ENCODE measurements around the gene PAFAH1B1.
A peak's percentile ranks its signal among the peaks of the same experiment; 100 is the strongest.

PAFAH1B1 gene

DNA sequence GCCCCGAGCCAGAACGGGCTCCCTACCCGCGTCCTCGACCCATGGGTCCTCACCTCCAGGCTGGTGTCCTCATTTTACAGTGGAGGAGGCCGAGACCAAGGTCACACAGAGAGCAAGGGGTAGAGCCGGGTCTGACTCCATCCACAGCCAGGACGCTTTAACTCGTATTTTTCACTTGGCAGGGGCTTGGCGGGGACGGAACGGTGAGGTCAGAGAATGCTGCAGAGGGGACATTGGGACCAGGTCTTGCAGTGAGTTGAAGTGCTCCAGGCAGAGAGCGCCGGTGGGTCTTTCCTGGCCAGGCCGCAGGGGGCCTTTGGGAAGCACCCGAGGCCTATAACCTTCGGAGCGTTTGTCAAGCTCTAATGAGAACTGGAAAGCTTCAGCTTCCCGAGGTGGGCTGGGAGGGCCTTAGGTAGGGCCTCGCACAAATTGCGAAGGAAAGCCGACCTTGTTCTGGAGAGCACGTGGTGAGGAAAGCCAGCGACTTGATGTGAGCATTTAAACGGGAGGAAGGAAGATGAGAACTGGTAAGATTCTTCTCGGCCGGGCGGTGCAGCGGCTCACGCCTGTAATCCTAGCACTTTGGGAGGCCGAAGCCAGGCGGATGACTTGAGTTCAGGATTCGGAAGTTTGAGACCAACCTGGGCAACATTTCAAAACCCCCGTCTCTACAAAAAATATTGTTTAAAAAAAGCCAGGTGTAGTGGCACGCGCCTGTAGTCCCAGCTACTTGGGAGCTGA lies 119.0 kb downstream of the PAFAH1B1 start:
- no peak for DNase-seq (ENCODE audit: low read depth, low spot score)
- ChIA-PET CTCF (no interaction called here), POLR2A (no interaction called here)
- TF ChIP-seq, protein P1, sequence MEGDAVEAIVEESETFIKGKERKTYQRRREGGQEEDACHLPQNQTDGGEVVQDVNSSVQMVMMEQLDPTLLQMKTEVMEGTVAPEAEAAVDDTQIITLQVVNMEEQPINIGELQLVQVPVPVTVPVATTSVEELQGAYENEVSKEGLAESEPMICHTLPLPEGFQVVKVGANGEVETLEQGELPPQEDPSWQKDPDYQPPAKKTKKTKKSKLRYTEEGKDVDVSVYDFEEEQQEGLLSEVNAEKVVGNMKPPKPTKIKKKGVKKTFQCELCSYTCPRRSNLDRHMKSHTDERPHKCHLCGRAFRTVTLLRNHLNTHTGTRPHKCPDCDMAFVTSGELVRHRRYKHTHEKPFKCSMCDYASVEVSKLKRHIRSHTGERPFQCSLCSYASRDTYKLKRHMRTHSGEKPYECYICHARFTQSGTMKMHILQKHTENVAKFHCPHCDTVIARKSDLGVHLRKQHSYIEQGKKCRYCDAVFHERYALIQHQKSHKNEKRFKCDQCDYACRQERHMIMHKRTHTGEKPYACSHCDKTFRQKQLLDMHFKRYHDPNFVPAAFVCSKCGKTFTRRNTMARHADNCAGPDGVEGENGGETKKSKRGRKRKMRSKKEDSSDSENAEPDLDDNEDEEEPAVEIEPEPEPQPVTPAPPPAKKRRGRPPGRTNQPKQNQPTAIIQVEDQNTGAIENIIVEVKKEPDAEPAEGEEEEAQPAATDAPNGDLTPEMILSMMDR (IDR thresholded peaks at IDR 0.05; ENCODE audit: insufficient read depth, low read length, missing control alignments) = no peak
- peak overlapping the region; percentile 74 for H3K4me3 ChIP-seq (ENCODE audit: low read depth, low read length)

DNA sequence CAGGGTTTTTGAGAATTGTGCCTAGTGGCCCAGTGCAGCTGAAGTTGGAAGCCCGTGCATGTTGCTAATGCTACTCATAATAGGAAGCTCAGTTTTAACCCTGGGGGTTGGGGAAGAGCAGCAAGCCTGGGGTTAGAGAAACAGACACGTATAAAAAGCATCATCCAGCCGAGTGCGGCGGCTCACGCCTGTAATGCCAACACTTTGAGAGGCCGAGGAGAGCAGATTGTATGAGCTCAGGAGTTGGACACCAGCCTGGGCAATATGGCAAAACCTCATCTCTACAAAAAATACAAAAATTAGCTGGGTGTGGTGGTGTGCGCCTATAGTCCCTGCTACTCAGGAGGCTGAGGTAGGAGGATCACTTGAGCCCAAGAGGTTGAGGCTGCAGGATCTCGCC lies 120.4 kb downstream of the PAFAH1B1 start:
- CTCF ChIA-PET = no interaction called here
- no peak for DNase-seq (ENCODE audit: low read depth, low spot score)
- POLR2A ChIA-PET = interaction anchor here (0.7 kb wide), 1 partner anchor 74 kb away, joined by 3 read pairs; no protein-coding TSS in a partner anchor
- TF ChIP-seq, protein P1 (IDR thresholded peaks at IDR 0.05; ENCODE audit: insufficient read depth, low read length, missing control alignments) = no peak
- H3K4me3 ChIP-seq (ENCODE audit: low read depth, low read length) = no peak overlapping the region

DNA sequence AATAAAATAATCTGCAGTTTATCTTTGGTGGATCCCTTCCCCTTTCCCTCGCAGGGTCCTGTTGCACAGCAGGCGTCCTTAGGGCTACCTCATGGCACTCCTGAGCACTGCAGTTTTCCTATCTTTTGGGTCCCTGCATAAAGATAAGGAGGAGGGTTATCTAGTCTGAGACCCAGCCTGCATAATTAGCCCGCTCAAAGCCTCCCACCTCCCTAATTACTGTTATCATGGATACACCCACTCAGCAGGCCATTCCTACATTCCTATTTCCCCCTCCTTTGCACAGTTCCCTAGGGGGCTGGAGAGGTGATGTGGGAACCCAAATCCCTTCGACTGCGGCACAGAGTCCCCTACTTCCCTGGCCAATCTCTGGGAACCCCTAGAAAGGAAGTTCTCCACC lies 123.2 kb downstream of the PAFAH1B1 start:
- ChIA-PET CTCF (no interaction called here), POLR2A (no interaction called here)
- no peak overlapping the region for H3K4me3 ChIP-seq (ENCODE audit: low read depth, low read length)
- no peak for DNase-seq (ENCODE audit: low read depth, low spot score)
- TF ChIP-seq, protein P1 (IDR thresholded peaks at IDR 0.05; ENCODE audit: insufficient read depth, low read length, missing control alignments) = no peak

DNA sequence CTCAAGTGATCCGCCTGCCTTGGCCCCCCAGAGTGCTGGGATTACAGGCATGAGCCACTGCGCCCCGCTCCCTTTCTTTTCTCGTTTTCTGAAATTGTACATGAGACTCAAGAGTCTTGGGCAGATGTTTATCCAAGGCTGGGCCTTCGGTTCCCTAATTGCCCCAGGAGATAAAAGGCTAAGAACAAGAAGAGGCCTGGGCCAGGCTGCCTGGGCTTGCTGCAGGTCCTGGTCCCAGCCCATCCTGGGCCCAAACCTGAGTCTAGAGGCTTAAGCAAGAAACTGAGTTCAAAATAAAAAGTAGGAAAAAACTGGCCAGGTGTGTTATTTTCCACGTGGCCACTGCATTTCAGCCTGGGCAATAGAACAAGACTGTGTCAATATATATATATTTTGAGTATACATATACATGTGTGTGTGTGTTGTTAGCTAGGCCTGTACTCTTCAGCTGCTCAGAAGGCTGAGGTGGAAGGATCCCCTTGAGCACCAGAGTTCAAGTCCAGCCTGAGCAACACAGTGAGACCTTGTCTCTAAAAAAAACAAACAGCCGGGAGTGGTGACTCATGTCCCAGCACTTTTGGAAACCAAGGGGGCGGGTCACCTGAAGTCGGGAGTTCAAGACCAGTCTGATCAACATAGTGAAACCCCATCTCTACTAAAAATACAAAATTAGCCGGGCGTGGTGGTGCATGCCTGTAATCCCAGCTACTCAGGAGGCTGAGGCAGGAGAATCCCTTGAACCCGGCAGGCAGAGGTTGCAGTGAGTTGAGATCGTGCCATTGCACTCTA lies 124.9 kb downstream of the PAFAH1B1 start:
- no peak overlapping the region for H3K4me3 ChIP-seq (ENCODE audit: low read depth, low read length)
- POLR2A ChIA-PET = no interaction called here
- no peak for DNase-seq (ENCODE audit: low read depth, low spot score)
- CTCF ChIA-PET = no interaction called here
- TF ChIP-seq, protein P1 (IDR thresholded peaks at IDR 0.05; ENCODE audit: insufficient read depth, low read length, missing control alignments) = no peak

DNA sequence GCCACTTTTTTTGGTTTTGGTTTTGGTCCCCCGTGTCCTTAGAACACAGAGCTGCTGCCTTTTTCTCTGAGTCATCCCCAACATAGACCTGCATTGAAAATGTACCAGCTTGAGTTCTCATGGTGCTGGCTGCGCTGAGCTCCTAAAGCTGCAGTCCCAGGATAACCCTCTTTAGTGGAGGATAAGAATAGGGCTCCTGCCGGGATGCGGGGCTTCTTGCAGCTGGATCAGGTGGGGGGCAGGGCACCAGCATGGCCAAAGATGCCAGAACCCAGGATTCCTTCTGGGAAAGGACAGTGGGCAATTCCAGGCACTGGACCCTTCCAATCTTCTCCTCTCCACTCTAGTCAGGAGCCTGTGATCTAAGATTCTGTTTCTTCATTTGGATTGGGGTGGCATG lies 126.4 kb downstream of the PAFAH1B1 start:
- ChIA-PET CTCF (no interaction called here), POLR2A (no interaction called here)
- no peak for DNase-seq (ENCODE audit: low read depth, low spot score)
- no peak overlapping the region for H3K4me3 ChIP-seq (ENCODE audit: low read depth, low read length)
- TF ChIP-seq, protein P1 (IDR thresholded peaks at IDR 0.05; ENCODE audit: insufficient read depth, low read length, missing control alignments) = no peak

DNA sequence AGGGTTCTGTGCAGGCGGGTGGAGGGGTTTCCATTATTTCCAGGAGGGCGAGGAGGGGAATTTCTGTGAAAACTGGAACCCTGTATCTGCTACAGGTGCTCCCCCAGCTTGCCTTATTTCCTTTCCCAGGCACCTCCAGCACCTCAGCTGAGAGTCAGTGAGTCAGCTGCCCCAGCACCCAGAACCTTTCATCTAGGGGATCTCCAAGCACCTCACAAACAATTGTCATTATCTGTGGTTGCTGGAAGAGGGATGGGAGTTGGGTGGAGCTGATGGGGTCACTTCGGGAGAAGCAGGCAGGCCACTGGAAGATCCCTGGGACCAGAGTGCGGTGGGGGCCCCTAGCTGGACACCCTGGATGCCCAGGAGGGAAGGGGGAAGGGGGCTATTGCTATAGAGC lies 128.1 kb downstream of the PAFAH1B1 start:
- ChIA-PET CTCF (no interaction called here), POLR2A (interaction anchor here (0.5 kb wide), 1 partner anchor 14 kb away, joined by 3 read pairs; no protein-coding TSS in a partner anchor)
- no peak overlapping the region for H3K4me3 ChIP-seq (ENCODE audit: low read depth, low read length)
- no peak for DNase-seq (ENCODE audit: low read depth, low spot score)
- TF ChIP-seq, protein P1 (IDR thresholded peaks at IDR 0.05; ENCODE audit: insufficient read depth, low read length, missing control alignments) = no peak
